ENCODE measurements around the gene AIG1. TPM values are rescaled to one million over a fixed set of nuclear protein-coding genes. Genes with fewer than 3 reads are reported as not detected.

The AIG1 gene
- total and polyA plus RNA-seq, 2 of the 13 experiments (the other 11 are each of a cell fraction or from before 2014, with no cell fraction given), result 115 to 197 TPM

GRCh38 chr6:143107440-143107839, 46.8 kb downstream of the AIG1 start (continued):
- no peak for TF ChIP-seq RNF2 (conservative IDR thresholded peaks at IDR 0.05; ENCODE audit: low read depth)
- TF ChIP-seq SOX13 (IDR thresholded peaks at IDR 0.05), result no peak
- TF ChIP-seq SOX13 (CRISPR knock-in tag; conservative IDR thresholded peaks at IDR 0.05 in 1 of 2, IDR thresholded peaks at IDR 0.05 in 1 of 2), result peak in 1 of 2 experiments; percentile 45; a peak in 1 of 4 replicates
- TF ChIP-seq SNAI1 (CRISPR knock-in tag; IDR thresholded peaks at IDR 0.05; ENCODE audit: borderline replicate concordance), result 0 out of 2 replicates have a peak, but pooled peaks have one; percentile 40
- TF ChIP-seq ZNF17 (CRISPR knock-in tag; IDR thresholded peaks at IDR 0.05), result no peak
- TF ChIP-seq FOXP4 (CRISPR knock-in tag; IDR thresholded peaks at IDR 0.05), result 0 out of 2 replicates have a peak, but pooled peaks have one; percentile 11
- peak; percentile 54 for TF ChIP-seq SAP130 (CRISPR knock-in tag; IDR thresholded peaks at IDR 0.05; ENCODE audit: low read depth)
- no peak for TF ChIP-seq ZZZ3 (CRISPR knock-in tag; IDR thresholded peaks at IDR 0.05; ENCODE audit: borderline replicate concordance)
- TF ChIP-seq ZBTB46 (CRISPR knock-in tag; IDR thresholded peaks at IDR 0.05; ENCODE audit: borderline replicate concordance), result no peak
- TF ChIP-seq ZNF652 (CRISPR knock-in tag; IDR thresholded peaks at IDR 0.05; ENCODE audit: borderline replicate concordance, low read depth), result peak; percentile 33; the same call in 1 of the 2 replicates
- no peak for TF ChIP-seq TCF12 (IDR thresholded peaks at IDR 0.05)
- TF ChIP-seq TCF12 (CRISPR knock-in tag; IDR thresholded peaks at IDR 0.05), result 0 out of 2 replicates have a peak, but pooled peaks have one; percentile 24
- TF ChIP-seq ZNF142 (CRISPR knock-in tag; IDR thresholded peaks at IDR 0.05), result no peak

Measured in HepG2 (cell line).